ENCODE data around the gene MAP2K3. TPM values are rescaled to one million over a fixed set of nuclear protein-coding genes. Genes with fewer than 3 reads are reported as not detected.

MAP2K3 gene
- total and polyA plus RNA-seq, 11 donors: 29.4 to 170 (median 54.4) TPM

DNA sequence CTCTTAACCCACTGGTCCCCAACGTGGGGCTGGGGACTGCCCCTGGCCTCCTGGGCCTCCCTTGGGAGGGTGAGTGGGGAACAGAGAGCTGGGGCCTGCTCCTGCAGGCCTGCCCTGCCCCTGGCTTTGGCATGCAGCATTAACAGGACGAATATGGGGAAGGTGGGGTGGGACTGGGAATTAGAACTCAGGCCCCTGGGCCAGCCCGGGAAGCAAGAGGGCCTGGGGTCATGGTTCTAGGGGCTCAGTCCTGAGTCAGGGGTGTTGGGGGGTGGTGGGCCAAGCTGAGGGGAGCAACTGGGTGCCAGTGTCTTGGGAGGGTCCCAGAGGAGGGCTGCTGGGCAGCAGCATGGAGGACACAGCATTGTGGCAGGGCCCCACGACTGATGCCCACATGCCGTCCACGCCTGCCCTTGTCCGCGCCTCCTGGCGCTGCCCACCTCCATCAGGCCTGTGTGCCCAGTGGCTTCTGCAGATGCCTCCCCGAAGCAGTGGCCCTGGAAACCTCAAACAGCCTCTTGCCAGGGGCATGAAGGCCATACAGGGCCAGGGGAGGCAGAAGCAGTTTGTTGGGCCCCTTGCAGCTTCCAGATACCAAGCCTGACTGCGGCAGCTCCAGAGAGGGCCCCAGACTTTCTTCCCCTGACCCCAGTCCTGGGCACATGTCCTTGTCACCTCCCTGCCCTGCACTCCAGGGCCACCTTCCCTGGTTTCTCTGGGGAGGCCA lies 4.8 kb downstream of the MAP2K3 start:
- Histone ChIP-seq H3K36me3 (peaks cover 0 to 21% (median 0%) of the 10 kb centered on the region in 9 donors), H3K4me1 (peaks cover 16 to 80% (median 51%) of the 10 kb centered on the region in 12 donors), H3K9me3 (no peaks in the 10 kb centered on the region), H3K4me3 (no peak overlapping the region), H3K27me3 (no peaks in the 10 kb centered on the region), H3K27ac (peak overlapping the region; percentile 25 to 99 (median 94))
- DNase-seq (no peak), ATAC-seq (no peak)
- TF ChIP-seq, protein P1, sequence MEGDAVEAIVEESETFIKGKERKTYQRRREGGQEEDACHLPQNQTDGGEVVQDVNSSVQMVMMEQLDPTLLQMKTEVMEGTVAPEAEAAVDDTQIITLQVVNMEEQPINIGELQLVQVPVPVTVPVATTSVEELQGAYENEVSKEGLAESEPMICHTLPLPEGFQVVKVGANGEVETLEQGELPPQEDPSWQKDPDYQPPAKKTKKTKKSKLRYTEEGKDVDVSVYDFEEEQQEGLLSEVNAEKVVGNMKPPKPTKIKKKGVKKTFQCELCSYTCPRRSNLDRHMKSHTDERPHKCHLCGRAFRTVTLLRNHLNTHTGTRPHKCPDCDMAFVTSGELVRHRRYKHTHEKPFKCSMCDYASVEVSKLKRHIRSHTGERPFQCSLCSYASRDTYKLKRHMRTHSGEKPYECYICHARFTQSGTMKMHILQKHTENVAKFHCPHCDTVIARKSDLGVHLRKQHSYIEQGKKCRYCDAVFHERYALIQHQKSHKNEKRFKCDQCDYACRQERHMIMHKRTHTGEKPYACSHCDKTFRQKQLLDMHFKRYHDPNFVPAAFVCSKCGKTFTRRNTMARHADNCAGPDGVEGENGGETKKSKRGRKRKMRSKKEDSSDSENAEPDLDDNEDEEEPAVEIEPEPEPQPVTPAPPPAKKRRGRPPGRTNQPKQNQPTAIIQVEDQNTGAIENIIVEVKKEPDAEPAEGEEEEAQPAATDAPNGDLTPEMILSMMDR (IDR thresholded peaks at IDR 0.05): no peak
- TF ChIP-seq POLR2A (IDR thresholded peaks at IDR 0.05): no peak
- intact Hi-C loops (cut with DNase I): loop anchor here in 8 of 10 donors (2.0 to 10.0 kb wide), 7 partner anchors 163 to 247 kb away; partner anchors contain the start of genes USP22 (in 3 of the 8) and DHRS7B (in 1 of the 8)
- WGBS, 4 donors: 70 to 73% (median 72%) methylated on average over 4 to 11 of the region's 11 CpGs

DNA sequence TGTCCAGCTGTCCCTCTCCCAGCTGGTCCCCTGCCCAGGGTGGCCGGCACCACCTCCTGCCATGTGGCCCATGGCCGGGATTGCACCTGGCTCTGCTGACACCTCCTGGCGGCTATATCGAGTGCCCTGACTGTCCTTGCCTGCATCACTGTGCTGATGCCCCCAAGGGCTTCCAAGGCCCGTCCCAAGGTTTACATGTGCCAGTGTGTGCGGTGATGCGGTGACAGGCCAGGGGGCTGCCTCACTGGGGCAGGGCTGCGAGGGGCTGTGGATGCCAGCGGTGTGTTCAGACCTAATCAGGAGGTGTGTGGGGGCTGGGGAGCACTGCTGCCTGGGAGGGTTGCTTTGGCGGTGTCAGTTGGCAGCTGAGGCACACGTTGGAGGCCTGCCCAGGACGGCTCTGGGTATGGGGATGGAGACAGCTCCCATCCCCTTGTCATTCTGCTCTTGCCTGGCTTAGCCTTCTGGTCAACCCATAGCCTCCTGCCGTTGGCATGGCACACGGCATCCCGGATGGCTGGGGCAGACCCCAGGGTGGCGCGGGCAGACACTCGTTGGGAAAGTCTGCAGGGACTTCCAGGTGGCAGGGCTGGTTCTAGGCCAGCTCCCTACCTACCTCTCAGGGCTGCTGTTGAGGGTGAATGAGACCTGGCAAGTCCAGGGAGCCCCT lies 5.5 kb downstream of the MAP2K3 start:
- Histone ChIP-seq H3K27me3 (no peaks in the 10 kb centered on the region), H3K9me3 (no peaks in the 10 kb centered on the region), H3K36me3 (peaks cover 0 to 21% (median 0%) of the 10 kb centered on the region in 9 donors), H3K4me1 (peaks cover 16 to 86% (median 56%) of the 10 kb centered on the region in 12 donors), H3K27ac (peak overlapping the region; percentile 25 to 99 (median 94)), H3K4me3 (no peak overlapping the region)
- 46 to 59% (median 54%) methylated on average over 15 to 18 of the region's 18 CpGs for WGBS, 4 donors
- intact Hi-C loops (cut with DNase I): loop anchor here in 8 of 10 donors (2.0 to 10.0 kb wide), 8 partner anchors 162 to 1155 kb away; partner anchors contain the start of genes USP22 (in 3 of the 8) and DHRS7B (in 1 of the 8)
- TF ChIP-seq, protein P1 (IDR thresholded peaks at IDR 0.05): peak in 4 of 12 donors; percentile 4 to 38 (median 14)
- no peak for TF ChIP-seq POLR2A (IDR thresholded peaks at IDR 0.05)
- peak; percentile 55 to 65 (median 60) for ATAC-seq
- DNase-seq: peak; percentile 82 to 95 (median 88)

DNA sequence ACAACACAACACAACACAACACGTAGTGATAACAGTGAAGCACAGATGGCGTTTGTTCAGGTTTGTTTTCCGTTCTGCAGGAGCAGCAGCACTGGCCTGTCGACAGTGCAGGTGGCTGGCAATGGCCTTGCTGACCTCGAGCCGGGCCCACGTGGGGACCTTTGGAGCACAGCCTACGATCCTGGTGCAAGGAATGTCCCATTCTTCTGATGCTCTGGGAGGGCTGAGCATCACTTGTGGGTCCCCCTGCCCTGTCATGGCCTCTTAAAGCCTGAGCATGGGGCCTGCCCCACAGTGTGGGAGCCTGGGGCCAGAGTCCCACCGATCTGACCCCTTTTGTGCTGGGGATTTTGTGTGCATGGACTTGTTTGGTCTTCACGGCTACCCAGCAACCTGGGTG lies 6.8 kb downstream of the MAP2K3 start:
- Histone ChIP-seq H3K27me3 (no peaks in the 10 kb centered on the region), H3K9me3 (no peaks in the 10 kb centered on the region), H3K4me3 (no peak overlapping the region), H3K4me1 (peaks cover 16 to 86% (median 60%) of the 10 kb centered on the region in 12 donors), H3K36me3 (peaks cover 0 to 21% (median 0%) of the 10 kb centered on the region in 9 donors), H3K27ac (peak overlapping the region in 1 of 12 donors; percentile 93)
- TF ChIP-seq, protein P1 (IDR thresholded peaks at IDR 0.05): no peak
- no peak for TF ChIP-seq POLR2A (IDR thresholded peaks at IDR 0.05)
- DNase-seq: peak in 1 of 5 donors; percentile 58
- WGBS, 4 donors: 63 to 69% (median 68%) methylated on average over 10 of the region's 10 CpGs
- ATAC-seq: no peak
- intact Hi-C loops (cut with DNase I): loop anchor here in 1 of 10 donors (10.0 kb wide), 1 partner anchor 1153 kb away; no protein-coding TSS in a partner anchor

DNA sequence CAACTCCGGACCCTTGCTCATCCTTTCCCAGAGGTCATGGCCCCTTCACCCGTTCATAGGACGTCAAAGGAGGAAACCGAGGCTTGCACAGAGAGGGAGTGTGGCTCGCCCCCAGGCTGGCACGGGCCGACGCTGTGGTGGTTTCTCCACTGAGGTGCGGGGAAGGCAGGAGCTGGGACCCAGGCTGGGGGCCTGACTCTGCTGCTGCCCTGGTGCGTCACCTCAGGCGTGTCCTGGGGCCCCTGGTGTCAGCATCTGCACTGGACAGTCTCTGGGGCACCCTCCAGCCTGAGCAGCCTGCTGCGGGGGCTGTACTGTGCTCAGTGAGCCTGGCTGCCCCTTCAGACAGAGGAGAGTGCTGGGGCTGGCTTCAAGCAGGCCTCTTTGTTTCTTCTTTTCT lies 7.4 kb downstream of the MAP2K3 start:
- intact Hi-C loops (cut with DNase I): loop anchor here in 1 of 10 donors (10.0 kb wide), 1 partner anchor 1153 kb away; no protein-coding TSS in a partner anchor
- ATAC-seq: no peak
- peak overlapping the region in 1 of 12 donors; percentile 93 for H3K27ac ChIP-seq
- H3K36me3 ChIP-seq: peaks cover 0 to 21% (median 0%) of the 10 kb centered on the region in 9 donors
- peaks cover 13 to 86% (median 56%) of the 10 kb centered on the region in 12 donors for H3K4me1 ChIP-seq
- H3K27me3 ChIP-seq: no peaks in the 10 kb centered on the region
- no peak for TF ChIP-seq POLR2A (IDR thresholded peaks at IDR 0.05)
- TF ChIP-seq, protein P1 (IDR thresholded peaks at IDR 0.05): no peak
- H3K9me3 ChIP-seq: no peaks in the 10 kb centered on the region
- no peak overlapping the region for H3K4me3 ChIP-seq
- peak in 1 of 5 donors; percentile 64 for DNase-seq
- WGBS, 4 donors: 56 to 62% (median 60%) methylated on average over 12 of the region's 12 CpGs
